ENCODE results near the gene LGALS7.

DNA sequence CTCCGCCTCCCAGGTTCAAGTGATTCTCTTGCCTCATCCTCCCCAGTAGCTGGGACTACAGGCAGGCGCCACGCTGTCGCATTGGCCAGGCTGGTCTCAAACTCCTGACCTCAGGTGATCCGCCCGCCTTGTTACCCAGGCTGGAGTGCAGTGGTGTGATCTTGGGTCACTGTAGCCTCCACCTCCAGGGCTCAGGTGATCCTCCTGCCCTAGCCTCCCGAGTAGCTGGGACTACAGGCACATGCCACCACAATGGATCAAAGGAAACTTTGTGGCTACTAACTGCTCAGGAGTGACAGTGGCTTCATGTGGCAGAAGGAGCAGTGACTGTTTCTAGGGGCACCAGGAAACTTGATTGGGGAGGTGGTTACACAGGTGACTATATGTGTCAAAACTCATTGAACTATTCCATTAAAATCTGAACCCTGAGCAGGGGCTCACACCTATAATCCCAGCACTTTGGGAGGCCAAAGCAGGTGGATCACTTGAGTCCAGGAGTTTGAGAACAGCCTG is 11.9 kb upstream of the LGALS7 start:
- TF ChIP-seq, protein P1, sequence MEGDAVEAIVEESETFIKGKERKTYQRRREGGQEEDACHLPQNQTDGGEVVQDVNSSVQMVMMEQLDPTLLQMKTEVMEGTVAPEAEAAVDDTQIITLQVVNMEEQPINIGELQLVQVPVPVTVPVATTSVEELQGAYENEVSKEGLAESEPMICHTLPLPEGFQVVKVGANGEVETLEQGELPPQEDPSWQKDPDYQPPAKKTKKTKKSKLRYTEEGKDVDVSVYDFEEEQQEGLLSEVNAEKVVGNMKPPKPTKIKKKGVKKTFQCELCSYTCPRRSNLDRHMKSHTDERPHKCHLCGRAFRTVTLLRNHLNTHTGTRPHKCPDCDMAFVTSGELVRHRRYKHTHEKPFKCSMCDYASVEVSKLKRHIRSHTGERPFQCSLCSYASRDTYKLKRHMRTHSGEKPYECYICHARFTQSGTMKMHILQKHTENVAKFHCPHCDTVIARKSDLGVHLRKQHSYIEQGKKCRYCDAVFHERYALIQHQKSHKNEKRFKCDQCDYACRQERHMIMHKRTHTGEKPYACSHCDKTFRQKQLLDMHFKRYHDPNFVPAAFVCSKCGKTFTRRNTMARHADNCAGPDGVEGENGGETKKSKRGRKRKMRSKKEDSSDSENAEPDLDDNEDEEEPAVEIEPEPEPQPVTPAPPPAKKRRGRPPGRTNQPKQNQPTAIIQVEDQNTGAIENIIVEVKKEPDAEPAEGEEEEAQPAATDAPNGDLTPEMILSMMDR (IDR thresholded peaks at IDR 0.05) = no peak
- TF ChIP-seq POLR2A (IDR thresholded peaks at IDR 0.05) = no peak

Measured in prostate gland (tissue), 2 donors.